HL-60/S4 treated with retinoic acid at 250 ng/mL for 4 days and 3 days (cell line): ENCODE measurements around the gene RPLP1.

Experiments
- in situ Hi-C: fragments of 300-500 bp; cut with MboI; formaldehyde crosslinking; loops from 2 replicates; pipeline ENCODE4 v1.7.0; 2022; ENCODE audit warnings: low sequenced_read_pairs

The RPLP1 gene

DNA sequence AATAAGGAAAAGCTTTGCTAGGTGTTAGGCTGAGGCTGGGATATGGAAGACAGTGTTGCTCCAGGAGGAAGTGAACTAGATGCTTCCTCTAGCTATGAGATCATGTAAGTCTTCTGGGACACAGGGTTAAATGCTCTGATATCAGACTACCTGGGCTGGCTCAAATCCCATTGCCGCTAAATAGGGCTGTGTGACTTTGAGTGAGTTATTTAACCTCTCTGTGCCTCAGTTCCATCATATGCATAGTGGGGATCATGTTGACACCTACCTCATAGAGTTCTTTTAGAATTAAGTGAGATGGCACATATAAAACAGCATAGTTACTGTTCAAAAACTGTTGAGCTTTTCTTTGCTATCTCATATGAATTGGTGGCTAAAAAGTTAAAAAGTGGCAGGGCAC is 12.6 kb downstream of the RPLP1 start:
- in situ Hi-C loops, result loop anchor here (25.0 kb wide), 1 partner anchor 1972 kb away; no protein-coding TSS in a partner anchor

DNA sequence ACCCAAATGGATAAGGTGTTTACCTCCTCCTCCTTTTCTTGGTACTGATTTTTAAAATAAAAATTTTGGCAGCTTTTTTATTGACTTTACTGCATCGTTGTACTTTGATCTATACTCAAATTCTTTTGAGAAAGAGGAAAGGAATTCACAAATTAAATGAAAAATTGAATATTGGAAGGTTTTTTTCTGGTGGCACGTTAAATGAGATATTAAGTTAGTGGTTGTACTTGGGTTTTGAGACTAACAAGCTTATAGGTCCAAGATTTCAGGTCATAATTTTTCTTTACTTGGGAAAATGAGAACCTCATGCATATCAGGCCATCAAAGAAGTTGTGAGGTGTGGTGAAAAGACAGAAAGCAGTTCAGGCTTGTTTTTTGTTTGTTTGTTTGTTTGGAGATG is 14.1 kb downstream of the RPLP1 start:
- in situ Hi-C loops, result loop anchor here (25.0 kb wide), 1 partner anchor 1971 kb away; no protein-coding TSS in a partner anchor

- in situ Hi-C loops, result loop anchor here (25.0 kb wide), 1 partner anchor 1970 kb away; no protein-coding TSS in a partner anchor
Measured at GRCh38 chr15:69467636-69468035, 15.0 kb downstream of the RPLP1 start.

GRCh38 chr15:69468241-69469121 is 15.9 kb downstream of the RPLP1 start:
- in situ Hi-C loops, result loop anchor here (25.0 kb wide), 1 partner anchor 1969 kb away; no protein-coding TSS in a partner anchor

DNA sequence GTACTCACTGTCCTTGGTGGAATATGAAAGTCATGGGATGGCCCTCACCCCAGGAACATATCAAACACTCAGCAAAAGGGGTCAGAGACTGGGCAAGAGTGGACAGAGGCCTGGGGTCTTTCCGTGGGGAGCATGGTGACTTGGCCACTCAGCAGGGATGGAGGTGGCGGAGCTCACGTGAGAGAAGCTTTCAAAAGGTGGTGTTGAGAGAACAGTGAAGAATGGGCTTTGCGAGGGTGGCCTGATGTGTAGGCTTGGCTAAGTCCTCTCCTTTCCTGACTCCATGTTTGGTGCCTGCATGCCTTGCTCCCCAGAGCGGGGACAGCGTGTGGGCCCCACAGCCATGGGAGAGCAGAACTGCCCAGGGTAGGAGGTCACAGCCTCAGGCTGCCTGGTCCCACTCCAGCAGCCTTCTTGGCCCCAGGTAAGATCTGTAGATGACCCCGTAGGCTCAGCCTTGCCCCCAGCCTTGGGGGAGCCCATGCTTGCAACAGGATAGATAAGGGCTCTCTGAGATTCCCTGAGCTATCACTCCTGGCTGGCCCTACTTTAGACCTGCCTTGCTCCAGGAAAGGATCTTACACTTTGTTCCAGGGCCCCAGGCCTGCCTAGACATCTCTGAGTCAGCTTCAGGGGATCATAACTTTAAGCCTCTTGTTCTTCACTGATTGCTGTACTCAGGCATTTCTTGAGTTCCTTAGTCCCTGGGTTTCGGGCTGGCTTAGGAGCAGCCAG is 17.0 kb downstream of the RPLP1 start:
- in situ Hi-C loops, result loop anchor here (25.0 kb wide), 1 partner anchor 1968 kb away; no protein-coding TSS in a partner anchor

DNA sequence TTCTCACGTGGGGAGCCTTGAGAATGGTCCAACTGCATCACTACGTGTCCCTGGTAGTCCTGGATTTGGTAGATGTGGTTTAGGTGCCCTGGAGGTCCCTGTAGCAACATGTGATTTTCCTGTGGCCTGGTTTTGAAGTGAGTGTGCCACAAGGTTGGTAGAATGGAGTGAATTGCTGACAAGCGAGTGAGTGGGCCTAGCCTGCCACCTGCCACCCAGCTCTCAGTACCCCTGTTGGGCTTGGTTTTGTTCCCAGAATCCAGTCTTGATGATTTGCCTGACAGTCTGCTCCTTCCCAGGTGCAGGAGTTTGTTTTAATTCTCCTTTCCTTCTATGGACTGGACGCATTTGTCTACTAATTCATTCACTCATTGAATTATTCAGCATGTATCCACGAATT is 19.4 kb downstream of the RPLP1 start:
- in situ Hi-C loops, result loop anchor here (25.0 kb wide), 1 partner anchor 1965 kb away; no protein-coding TSS in a partner anchor

GRCh38 chr15:69472562-69472961 is 19.9 kb downstream of the RPLP1 start:
- in situ Hi-C loops, result loop anchor here (25.0 kb wide), 1 partner anchor 1965 kb away; no protein-coding TSS in a partner anchor

DNA sequence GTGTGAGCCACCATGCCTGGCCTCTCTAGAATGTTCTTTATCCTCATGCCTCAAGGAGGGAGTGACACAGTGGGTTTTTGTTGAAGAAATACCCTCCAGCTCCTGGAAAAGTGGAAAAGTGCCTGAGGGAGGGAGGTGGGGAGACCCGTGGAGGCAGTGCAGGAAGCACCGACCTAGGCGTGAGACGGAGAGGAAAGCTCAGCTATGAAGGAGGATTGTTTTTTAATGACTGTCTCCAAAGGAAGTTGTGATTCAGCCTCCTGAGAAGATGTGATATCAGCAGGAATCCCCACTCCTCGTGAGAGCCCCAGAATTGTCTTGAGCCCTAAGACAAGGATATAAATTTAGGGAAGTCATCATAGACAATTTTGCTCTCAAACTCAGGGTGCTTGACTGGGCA is 21.7 kb downstream of the RPLP1 start:
- in situ Hi-C loops, result loop anchor here (25.0 kb wide), 1 partner anchor 1963 kb away; no protein-coding TSS in a partner anchor

- in situ Hi-C loops, result loop anchor here (25.0 kb wide), 2 partner anchors 1237 to 1962 kb away; no protein-coding TSS in a partner anchor
Measured at GRCh38 chr15:69474846-69475455, 22.3 kb downstream of the RPLP1 start.

- in situ Hi-C loops, result loop anchor here (25.0 kb wide), 1 partner anchor 1236 kb away; no protein-coding TSS in a partner anchor
Measured at GRCh38 chr15:69475769-69476358, 23.2 kb downstream of the RPLP1 start.

DNA sequence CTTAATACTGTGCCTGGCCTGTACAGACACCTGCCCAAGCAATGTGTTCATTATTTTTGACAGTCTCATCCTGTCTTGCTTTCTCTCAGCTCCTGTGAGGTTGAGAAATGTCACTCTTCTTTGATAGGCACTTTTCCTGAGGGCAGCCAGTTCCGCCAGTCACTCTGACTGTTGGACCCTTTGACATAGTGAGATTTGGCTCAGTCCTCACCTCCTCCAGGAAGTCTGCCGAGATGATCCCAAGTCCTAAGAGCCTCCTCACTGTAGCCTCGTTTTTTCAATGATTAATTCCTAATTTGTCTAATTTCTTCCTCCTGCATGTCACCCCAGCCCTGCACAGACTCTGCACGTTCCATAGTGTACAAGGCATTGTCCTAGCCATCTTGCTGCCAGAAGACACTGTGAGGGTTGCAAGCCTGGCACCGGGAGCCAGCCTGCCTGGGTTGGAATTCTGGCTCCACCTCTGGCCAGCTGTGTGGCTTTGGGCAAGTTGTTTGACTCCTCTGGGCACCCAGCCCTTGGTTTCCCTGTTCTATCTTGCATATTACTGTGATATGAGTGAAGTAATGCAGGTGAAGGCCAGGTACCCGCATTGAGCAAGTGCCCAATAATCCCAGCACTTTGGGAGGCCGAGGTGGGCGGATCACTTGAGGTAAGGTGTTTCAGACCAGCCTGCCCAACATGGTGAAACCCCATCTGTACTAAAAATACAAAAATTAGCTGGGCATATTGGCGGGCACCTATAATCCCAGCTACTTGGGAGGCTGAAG is 24.3 kb downstream of the RPLP1 start:
- in situ Hi-C loops, result loop anchor here (25.0 kb wide), 1 partner anchor 1235 kb away; no protein-coding TSS in a partner anchor

- in situ Hi-C loops, result loop anchor here (25.0 kb wide), 1 partner anchor 1234 kb away; no protein-coding TSS in a partner anchor
Measured at GRCh38 chr15:69478259-69478781, 25.7 kb downstream of the RPLP1 start.

DNA sequence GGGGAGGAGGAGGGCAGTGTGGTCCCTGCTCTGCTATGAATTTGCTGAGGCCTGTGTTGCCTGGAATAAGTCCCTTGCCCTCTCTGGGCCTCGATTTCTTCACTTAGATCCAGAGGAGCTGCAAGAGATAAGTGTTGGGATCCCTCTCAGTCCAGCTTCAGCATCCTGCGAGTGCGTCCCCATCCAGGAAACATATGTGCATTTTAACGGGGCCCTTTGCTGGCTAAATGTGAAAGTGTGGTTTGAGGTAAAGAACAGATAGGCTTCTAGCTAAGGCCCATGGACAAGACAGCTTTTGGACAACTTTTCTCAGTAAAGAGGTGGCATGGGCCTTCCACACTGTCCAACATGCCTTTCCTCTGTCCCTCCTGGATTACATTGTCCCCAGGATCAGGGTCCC is 26.5 kb downstream of the RPLP1 start:
- in situ Hi-C loops, result loop anchor here (25.0 kb wide), 1 partner anchor 1233 kb away; no protein-coding TSS in a partner anchor

- in situ Hi-C loops, result loop anchor here (25.0 kb wide), 1 partner anchor 1232 kb away; no protein-coding TSS in a partner anchor
Measured at GRCh38 chr15:69479971-69480370, 27.4 kb downstream of the RPLP1 start.

DNA sequence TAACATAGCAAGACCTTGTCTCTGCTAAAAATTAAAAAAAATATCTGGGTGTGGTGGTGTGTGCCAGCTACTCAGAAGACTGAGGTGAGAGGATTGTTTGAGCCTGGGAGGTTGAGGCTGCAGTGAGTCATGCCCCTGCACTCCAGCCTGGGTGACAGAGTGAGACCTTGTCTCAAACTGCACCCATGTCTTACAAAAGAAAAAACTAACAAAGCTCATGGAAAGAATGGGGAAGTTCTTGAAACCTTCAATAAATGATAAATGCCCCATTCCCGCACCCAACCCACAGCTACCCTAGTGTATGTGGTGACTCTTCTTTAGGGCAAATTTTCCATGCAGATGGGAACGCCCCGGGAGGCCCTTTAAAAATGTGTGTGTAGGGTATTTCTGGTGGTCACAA is 28.3 kb downstream of the RPLP1 start:
- in situ Hi-C loops, result loop anchor here (25.0 kb wide), 1 partner anchor 1231 kb away; no protein-coding TSS in a partner anchor

- in situ Hi-C loops, result loop anchor here (25.0 kb wide), 1 partner anchor 1230 kb away; no protein-coding TSS in a partner anchor
Measured at GRCh38 chr15:69482686-69483256, 30.2 kb downstream of the RPLP1 start.

DNA sequence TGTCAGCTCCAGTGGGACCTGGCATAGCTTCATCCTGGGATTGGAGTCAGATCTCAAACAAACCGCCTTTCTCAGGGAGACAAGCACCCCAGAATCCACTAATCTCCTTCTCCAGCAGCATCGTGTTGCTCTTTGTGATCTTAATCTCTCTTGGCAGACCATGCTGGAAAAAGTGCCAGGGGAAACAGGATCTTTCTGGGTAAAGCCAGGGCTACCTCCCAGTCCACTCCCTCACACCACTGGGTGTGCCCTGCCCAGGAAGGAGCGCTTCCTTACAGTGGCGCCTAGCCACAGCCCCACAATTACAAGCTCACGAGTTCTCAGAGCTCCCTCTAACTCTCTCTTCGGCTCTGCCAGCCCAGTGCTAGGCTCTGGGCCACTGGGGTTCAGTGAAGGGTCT is 32.2 kb downstream of the RPLP1 start:
- in situ Hi-C loops, result loop anchor here (25.0 kb wide), 1 partner anchor 1227 kb away; no protein-coding TSS in a partner anchor

DNA sequence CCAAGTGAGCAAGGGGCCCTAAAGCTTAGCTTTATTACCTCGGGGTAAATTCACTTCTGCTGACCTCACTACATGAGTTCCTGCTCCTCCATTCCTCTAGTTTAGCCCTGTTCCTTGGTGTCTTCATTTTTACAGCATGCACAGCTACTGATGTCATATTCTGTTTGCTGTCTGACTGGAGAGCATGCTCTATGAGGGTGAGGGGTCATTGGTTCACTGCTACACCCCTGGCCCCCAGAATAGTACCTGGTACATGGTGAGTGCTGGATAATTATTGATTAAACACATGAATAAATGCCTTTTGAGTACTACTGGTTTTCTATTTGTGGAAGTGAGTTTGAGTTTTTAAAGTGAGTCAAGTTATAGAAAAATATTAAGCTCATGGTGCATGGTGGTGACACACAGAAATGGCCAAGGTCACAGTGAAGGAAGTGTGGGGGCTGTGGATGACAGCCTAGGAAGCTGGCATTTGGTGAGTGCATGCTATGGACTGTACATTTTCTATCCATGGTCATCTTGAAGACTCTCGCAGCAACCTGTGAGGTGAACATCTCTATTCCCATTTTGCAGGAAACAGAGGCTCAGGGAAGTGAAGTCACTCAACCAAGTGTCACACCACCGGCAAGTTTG is 34.0 kb downstream of the RPLP1 start:
- in situ Hi-C loops, result loop anchor here (25.0 kb wide), 1 partner anchor 1226 kb away; no protein-coding TSS in a partner anchor
